ENCODE results near the gene SIX5.
"Not testable (repeated sequence)": the region's sequence is repeated elsewhere in the genome, so short reads cannot be mapped to it uniquely, and the experiment has no call there.

SIX5 gene

DNA sequence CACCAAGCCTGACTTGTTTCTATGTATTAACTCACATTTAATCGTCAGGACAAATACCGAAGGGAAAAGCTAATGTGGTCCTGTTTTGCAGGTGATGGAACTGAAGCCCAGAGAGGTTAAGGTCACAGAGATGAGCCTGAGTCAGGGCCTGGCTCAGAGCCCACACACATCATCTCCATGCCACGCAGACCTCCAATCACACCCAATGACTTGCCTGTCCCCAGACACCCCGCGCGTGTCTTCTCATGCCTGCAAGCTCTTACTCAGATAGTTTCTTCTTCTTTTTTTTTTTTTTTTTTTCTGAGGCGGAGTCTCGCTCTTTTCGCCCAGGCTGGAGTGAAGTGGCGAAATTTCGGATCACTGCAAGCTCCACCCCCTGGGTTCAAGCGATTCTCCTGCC, 16.4 kb downstream of the SIX5 start:
- no peak for DNase-seq

DNA sequence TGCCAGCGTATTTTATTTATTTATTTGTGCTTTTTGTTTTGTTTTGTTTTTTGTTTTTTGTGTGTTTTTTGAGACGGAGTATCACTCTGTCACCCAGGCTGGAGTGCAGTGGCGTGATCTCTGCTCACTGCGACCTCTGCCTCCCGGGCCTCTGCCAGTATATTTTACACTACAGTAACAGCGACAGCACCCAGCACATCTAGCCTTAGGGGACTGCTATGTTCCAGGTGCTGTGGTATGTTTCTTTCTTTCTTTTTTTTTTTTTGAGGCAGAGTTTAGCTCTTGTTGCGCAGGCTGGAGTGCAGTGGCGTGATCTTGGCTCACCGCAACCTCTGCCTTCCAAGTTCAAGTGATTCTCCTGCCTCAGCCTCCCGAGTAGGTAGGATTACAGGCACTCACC, 17.6 kb downstream of the SIX5 start:
- DNase-seq, result not testable (repeated sequence)

DNA sequence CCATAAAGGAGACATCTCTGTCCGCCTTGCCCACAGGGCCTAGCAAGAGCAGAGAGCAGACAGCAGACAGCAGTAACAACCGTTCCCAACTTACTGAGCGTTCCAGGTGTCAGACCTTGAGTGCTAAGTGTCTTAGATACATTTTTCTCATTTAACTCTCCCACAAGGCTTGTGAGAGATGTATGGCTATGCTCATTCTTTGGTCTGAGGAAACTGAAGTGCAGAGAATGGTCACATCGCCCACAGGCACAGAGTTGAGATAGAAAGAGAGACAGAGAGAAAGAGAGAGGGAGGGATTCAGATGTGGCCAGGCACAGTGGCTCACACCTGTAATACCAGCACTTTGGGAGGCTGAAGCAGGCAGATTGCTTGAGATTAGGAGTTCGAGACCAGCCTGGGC, 21.5 kb downstream of the SIX5 start:
- DNase-seq, result no peak

DNA sequence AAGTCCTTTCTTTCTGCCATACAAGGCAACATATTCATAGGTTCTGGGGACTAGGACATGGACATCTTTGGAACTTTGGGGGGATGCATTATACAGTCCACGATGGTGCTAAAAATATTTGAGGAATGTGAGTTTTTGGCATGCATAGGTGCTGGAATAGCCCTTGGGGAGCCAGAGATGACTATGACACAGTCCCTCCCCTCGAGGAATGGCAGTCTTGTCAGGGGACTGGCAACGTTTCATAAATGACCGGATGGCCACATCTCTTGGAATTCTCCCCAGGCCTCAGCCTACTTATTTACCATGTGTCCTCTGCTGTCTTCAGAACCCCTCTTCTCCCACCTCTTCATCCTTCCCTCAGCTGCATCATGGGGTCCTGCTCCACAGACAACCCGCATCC, 22.2 kb downstream of the SIX5 start:
- DNase-seq, result no peak

DNA sequence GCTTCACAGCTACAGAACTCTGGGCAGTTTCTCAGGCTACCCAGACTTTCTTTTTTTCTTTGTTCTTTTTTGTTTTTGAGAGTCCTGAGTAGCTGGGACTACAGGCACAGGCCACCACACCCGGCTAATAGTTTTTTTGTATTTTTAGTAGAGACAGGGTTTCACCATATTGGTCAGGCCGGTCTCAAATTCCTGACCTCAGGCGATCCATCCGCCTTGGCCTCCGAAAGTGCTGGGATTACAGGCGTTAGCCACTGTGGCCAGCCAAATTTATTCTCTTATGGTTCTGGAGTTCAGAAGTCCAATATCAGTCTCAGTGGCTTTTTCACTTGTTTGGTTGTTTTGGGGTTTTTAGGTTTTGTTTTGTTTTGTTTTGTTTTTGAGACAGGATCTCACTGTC, 23.4 kb downstream of the SIX5 start:
- DNase-seq, result no peak

DNA sequence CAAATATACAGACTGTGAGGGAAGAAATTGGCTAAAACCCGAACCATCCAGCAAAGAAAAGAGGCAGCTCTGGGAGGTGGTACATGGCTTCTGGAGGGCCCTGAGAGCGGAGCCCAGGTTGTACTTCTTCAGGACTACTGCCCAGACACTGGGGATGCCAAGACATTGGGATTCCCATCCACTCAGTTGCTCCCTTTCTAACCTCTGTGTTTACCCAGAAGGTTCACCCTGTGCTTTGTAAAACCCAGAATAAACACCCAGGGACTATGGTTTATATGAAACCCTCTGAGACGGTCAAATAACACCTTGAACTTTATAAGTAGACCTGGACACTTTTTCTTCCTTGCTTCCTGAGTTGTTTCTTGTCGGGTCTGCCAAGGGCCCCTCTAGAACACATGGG, 26.1 kb downstream of the SIX5 start:
- no peak for DNase-seq

DNA sequence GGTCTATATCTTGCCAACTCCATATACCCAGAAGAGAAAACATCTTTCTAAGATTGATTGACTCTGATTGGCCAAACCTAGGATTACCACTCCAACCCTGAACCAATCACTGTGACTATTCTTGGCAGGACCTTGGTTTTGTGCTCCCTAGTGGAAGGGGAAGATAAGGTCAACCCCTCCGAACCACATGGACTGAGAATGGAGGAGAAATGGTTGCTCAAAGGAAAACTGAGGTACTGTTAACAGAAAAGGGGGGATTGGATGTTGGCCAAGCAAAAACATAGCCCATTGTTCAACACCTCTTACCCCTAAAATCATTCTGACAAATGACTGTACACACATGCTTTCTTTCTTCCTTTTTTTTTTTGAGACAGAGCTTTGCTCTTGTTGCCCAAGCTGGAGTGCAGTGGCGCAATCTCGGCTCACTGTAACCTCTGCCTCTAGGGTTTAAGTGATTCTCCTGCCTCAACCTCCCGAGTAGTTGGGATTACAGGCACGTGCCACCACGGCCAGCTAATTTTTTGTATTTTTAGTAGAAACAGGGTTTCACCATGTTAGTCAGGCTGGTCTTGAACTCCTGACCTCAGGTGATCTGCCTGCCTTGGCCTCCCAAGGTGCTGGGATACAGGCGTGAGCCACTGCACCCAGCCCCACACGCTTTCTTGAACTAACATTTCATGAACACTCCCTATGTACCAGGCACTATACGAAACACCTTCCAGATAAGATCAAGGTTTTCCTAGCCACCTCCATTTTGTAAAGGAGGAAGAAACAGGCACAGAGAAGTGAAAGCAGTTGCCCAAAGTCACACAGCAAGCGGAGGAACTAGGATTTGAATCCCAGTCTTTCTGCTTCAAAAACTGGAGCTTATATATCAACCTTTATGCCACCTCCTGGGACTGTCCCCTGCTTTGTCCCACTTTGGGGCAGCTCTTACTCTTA, 29.3 kb downstream of the SIX5 start:
- no peak for DNase-seq

DNA sequence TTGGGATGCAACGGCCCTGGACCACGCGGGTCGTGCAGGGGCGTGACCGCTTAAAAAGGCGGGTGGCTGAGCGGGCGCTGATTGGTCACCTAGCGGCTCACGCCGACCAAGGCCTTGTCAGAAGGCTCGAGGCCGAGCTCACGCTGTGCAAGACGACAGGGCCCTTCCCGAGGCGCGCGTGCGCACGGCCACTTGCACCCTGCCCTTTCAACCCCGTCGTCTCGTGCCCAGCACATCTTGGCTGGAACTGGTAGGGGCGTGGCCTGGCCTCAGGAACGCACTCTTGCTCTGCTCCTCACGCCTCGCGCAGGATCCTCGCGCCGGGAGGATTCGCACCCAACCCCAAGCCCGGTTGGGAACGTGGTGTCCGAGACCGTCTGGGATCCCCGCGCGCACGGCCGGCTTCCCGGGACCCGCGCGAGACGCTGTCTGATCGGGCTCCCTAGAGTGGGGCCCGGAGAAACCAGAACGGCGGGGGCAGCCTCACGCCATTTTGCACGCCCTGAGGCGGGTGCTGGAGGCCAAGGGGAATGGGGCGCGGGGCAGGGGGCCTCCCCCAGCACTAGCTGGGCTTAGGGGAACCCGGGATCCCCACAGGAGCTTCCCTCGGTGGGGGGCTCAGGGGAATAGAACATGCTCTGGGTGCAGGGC, 35.8 kb downstream of the SIX5 start, which contains the start of gene MEIOSIN:
Gene MEIOSIN (plus strand): TSS at position 280 of the 651 bp plus-strand sequence. CDS start 1,938 bp downstream, outside the sequence.
- no peak for DNase-seq

DNA sequence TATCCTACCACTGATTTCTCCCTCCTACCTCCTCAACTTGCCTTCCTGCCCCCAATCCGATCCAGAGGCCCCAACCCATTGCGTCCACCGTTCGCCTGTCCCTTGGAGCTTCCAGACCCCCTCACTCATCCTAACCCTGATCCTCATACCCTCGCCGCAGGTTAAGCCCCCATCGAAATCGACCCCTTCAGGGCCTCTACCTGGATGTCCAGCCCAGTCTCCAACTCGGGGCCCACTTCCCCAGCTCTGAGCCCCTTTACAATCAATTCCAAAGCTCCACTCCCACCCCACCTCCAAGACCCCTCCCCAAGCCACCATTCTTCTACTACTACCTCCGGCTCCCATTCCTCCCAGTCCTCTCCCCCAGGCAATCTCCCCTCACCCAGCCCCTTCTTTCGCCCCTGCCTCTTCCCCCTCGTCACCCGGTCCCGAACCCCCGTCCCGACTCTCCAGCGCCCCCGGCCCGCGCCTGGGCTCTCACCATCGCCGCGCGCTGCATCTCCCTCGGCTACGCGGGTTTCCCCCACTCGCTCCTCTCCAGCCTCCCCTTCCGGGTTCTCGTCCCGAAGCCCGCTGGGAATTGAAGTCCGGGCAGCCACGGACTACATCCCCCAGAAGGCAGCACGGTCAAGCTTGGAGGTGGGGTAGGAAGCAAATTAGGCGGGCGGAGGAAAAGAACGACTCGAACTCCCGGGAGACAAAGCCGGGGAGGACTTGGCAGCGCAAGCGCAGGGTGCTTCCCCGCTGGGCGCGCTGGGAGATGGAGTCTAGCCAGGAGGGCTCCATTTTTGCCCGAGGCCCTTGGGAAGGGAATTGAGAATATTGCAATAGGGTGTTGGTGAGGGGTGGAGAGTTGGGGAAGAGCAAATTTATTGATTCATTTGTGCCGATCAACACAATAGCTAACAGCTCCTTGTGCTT, 38.4 kb downstream of the SIX5 start, which contains the start of gene FBXO46:
Gene FBXO46 (minus strand): TSS at position 529 of the 921 bp plus-strand sequence. CDS start 17,401 bp downstream, outside the sequence.
- DNase-seq, result peak; percentile 96 to 98

DNA sequence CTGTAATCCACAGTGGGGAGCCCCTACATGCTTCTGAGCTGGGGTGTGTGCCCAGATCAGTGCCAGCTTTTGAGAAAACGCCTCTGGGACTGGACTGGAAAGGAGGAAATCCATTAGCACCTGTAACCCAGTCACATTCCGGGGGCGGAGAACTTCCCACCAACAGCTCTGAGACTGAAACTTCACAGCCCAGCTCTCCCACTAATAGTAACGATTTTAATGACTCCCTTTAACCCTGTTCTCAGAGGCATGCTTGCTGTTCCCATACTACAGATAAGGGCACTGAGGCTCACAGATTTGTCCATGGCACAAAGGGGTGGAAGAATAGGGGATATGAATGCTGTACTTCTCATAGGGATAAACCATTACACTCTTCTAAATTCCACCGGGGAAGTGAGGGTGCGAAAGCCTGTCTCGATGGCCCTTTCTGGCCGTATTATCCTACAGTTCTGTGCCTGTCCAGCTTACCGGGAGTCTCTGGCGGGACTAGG, 39.2 kb downstream of the SIX5 start:
- no peak for DNase-seq

DNA sequence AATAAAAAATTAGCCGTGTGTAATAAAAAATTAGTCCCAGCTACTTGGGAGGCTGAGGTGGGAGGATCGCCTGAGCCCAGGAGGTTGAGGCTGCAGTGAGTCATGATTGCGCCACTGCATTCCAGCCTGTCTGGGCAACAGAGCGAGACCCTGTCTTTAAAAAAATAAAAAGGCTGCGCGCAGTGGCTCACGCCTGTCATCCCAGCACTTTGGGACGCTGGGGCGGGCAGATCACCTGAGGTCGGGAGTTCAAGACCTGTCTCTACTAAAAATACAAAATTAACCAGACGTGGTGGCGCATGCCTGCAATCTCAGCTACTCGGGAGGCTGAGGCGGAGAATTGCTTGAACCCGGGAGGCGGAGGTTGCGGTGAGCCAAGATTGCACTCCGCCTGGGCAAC, 40.4 kb downstream of the SIX5 start:
- DNase-seq, result not testable (repeated sequence)

DNA sequence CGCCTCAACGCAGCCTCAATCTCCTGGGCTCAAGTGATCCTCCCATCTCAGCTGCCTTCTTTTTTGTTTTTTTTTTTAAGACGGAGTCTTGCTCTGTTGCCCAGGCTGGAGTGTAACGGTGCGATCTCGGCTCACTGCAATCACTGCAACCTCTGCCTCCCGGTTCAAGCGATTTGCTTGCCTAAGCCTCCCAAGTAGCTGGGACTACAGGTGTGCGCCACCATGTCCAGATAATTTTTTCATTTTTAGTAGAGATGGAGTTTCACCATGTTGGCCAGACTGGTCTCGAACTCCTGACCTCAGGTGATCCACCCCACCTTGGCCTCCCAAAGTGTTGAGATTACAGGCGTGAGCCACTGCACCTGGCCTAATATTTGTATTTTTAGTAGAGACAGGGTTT, 49.0 kb downstream of the SIX5 start:
- not testable (repeated sequence) for DNase-seq

DNA sequence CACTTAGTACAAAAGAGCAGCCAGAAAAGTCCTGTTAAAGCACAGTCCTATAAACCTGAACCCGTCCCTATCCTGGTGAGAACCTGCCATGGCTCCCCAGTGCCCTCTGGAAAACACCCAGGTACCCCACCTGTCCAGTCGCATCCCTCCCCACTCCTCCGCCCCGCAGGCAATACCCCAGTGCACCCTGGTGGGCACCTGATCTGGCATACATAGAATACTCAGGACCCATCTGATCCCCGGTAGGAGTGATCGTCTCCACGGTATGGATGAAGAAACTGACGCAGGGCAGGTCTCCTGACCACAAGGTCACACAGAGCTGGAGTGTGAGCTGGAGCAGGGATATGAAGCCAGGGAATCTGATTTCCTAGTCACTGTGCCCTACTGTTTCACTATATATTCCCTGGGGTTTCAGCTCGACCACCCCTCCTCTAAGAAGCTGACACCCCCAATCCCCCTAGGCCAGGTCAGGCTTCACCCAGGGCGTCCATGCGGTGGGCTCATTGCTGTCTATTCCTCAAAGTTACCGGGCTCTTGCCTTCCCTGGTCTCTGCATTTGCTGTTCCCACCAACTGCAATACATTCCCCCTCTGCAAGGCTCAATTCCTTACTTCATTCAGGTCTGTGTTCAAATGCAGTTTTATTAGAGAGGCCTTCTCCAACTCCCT, 50.9 kb downstream of the SIX5 start:
- no peak for DNase-seq

DNA sequence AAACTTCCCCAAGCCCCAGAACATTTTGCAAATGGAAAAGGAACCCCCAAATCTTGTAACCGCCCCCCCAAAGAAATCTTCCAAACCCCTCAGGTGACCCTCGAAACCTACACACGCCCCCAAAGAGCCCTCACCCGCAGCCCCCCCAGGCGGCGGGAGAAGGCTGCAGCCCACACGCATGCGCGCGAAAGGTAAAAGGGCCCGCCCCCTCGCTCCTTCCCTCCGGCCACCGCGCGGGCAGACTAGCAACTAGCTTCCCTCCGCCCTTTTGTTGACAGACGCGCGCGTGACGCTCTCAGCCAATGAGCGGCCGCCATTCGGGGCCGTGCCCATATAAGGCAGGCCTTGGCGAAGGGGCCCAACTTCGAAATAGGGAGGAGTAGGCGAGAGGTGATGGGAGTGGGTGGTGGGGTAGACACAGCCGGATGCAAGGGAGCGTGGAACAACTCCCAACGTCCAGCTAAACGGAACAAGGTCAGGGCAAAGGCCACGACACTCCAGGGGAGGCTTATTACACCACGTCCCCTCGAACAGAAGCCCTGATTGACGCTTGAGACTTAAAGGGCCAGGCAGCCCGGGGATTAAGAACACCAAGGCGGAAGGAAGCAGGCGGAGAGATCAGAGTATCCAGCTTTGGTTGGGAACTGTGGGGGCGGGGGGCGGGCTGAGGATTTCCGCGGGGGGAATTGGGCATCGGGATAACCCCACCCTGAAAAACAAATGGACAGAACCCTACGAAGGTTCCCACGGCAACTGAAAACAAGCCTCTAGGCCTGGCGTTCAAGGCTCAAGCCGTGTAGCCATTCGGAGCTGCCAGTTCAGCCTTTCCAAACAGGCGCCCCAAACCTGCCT, 51.7 kb downstream of the SIX5 start:
- peak; percentile 91 to 98 for DNase-seq

DNA sequence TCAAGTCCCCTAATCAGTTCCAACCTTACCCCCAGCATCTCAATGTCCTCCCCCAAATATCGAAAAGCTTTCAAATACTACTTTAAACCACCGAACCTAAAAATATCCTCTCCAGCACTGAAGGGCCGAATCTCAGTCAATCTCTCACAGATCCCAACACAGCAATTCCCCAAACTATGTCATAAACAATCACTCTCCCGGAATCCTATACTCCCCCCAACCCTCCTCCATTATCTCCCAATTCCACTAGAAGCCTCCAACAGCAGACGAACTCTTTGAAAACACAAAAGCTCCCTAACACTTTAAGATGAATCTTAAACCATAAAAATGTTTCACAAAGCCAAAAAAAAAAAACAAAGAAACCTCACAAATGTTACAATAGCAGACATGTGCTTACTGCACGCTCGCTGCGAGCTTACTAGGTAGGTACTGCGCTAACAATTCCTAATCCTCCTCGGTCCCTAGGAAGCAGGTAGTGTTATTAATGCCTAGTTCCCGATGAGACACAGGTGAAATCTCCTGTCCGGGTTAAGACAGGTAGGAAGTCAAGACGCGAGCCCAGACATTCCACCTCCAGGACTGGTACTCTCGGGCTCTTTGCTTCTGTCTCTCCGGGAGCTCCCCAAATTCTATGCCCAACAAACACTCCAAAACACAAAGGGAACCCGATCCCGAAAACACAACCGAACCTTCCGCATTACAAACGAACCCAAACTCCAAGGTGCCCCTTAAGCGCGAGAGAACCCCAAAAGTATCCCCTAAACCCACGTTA, 52.5 kb downstream of the SIX5 start:
- peak in 1 of 2 experiments; percentile 41 for DNase-seq

DNA sequence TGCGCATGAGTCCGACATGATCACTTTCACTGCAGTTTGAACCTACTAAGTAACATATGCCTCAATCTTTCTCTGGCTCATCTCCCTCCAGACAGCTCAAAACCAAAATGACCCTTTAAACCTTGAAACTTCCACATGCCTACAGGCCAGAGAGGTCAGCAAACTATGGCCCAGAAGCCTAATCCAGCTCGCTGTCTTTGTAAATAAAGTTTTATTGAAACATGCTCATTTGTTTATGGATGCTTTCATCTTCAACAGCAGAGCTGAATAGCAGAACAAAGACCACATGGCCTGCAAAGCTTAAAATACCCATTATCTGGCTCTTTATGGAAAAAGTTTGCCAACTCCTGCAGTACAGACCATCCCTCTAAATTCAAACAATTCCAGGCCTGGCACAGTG, 53.9 kb downstream of the SIX5 start:
- no peak for DNase-seq

Data from NCI-H524 (cell line).